ENCODE results near the gene RNF217.
"Not testable (repeated sequence)": the region's sequence is repeated elsewhere in the genome, so short reads cannot be mapped to it uniquely, and the experiment has no call there.

RNF217 gene

DNA sequence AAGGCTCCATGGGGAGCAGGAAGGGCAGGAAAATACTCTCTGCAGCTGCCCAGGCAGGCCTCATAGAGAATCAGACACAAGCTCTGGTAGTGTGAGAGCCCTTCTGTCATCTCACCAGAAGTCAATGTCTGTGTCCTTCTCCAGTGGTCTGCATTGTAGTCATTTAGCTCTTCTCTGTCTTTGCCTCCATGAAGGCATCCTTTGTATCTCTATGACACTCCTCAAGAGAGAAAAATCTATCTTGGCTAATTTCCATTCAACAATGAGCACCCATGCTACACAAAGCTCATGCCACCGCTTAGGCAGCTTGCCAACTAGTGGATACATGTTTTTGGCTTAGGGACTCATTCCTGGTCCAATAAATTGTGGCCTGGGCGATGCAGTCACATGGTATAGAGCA lies 92.1 kb downstream of the RNF217 start:
- peaks cover 7% of the 10 kb centered on the region for H3K27me3 Mint-ChIP-seq (ENCODE audit: low read depth)
- no peak overlapping the region for H3K4me3 Mint-ChIP-seq
- no peaks in the 10 kb centered on the region for H3K9me3 Mint-ChIP-seq
- H3K27ac Mint-ChIP-seq, result no peak overlapping the region
- DNase-seq (ENCODE audit: low spot score), result no peak
- H3K36me3 Mint-ChIP-seq (ENCODE audit: low read depth), result no peaks in the 10 kb centered on the region
- no peaks in the 10 kb centered on the region for H3K4me1 Mint-ChIP-seq (ENCODE audit: low read depth)

DNA sequence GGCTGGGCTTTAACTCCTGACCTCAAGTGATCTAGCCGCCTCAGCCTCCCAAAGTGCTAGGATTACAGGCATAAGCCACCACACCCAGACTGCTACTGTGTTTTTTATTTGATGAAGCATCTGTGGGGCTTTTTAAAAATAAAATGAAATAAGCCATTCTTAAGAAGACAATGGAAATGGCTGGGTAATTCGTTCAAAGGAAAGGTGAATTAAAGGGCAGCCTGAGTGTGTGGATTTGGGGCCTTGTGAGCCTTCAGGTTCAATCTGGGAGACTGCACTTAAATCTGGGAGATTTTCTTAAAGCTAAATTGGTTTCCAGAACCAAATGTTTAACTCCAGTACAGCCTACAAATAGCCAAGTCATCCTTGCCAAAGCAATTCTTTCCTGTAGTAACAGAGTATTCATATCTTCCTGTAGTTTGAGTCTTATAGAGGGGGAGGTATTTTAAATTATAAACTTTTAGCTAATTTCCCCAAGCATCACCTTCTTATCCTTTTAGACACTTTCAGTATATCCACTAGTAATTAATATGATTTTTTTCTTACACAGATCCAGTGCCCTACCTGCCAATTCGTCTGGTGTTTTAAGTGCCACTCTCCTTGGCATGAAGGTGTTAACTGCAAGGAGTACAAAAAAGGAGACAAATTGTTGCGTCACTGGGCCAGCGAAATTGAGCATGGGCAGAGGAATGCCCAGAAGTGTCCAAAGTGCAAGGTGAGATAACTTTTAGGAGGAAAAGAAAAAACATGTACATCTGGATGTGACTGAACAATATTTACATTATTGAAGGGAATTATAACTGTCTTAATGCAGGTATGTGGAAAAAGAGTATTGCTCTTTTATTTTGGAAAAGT lies 95.4 kb downstream of the RNF217 start:
- Mint-ChIP-seq H3K4me1 (ENCODE audit: low read depth) (no peaks in the 10 kb centered on the region), H3K36me3 (ENCODE audit: low read depth) (no peaks in the 10 kb centered on the region), H3K27me3 (ENCODE audit: low read depth) (peaks cover 10% of the 10 kb centered on the region), H3K27ac (no peak overlapping the region), H3K4me3 (no peak overlapping the region), H3K9me3 (no peaks in the 10 kb centered on the region)
- no peak for DNase-seq (ENCODE audit: low spot score)

DNA sequence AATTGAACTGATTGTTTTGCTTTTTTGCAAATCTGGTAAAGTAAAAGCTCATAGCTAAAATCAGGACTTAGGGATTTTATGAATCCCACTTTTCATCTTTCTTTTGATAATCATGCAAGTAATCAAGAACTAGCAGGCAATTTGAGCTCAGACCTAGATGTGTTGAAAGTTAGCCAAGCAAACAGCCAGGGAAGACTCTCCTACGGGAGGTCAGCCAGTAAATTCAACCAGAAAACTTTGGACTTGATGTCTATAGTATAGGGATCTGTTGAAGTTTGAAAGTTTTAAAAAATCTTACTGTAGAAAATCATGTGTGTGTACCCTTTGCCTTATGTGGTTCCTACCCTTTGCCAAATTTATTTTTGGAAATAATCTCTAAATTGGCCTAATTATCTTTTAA lies 96.3 kb downstream of the RNF217 start:
- Mint-ChIP-seq H3K27me3 (ENCODE audit: low read depth) (peaks cover 12% of the 10 kb centered on the region), H3K36me3 (ENCODE audit: low read depth) (no peaks in the 10 kb centered on the region), H3K9me3 (no peaks in the 10 kb centered on the region), H3K4me3 (no peak overlapping the region), H3K4me1 (ENCODE audit: low read depth) (no peaks in the 10 kb centered on the region), H3K27ac (no peak overlapping the region)
- DNase-seq (ENCODE audit: low spot score), result no peak

DNA sequence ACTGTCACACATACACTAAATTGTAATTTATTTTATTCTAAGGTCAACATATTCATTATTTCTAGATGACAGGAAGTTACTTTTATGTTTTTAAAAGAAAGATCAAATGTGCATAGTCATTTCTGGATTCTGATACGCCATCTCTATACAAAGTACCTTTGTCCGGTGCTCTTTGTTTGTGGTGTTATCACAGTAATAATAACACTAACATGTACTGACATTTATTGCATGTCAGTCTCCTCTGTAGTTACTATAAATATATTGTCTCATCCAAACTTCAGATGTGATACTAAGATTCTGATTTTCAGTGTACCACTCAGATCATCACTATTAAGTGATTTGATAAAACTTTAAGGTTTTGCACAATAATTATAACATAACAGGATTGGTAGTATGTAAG lies 101.1 kb downstream of the RNF217 start:
- no peak overlapping the region for H3K4me3 Mint-ChIP-seq
- no peaks in the 10 kb centered on the region for H3K9me3 Mint-ChIP-seq
- peaks cover 9% of the 10 kb centered on the region for H3K27me3 Mint-ChIP-seq (ENCODE audit: low read depth)

DNA sequence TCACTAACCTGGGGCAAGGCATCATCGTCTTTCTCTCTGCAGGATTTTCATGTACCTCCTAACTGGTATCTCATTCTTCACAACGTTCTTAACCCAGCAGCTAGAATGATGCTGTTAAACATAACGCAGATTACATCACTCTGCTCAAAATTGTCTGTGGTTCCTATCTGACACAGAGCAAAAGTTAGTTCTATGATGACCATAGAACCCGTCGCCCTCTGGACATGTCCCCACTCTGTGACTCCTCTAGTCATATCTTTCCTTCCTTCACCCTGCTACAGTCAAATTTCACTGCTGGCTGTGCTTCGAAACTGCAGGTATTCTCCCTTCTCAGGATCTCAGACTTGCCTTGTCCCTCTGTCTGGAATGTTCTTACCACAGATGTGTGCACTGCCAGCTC lies 103.9 kb downstream of the RNF217 start:
- H3K36me3 Mint-ChIP-seq (ENCODE audit: low read depth), result no peaks in the 10 kb centered on the region
- DNase-seq (ENCODE audit: low spot score), result no peak
- H3K27ac Mint-ChIP-seq, result no peak overlapping the region
- H3K9me3 Mint-ChIP-seq, result no peaks in the 10 kb centered on the region
- no peak overlapping the region for H3K4me3 Mint-ChIP-seq
- H3K4me1 Mint-ChIP-seq (ENCODE audit: low read depth), result no peaks in the 10 kb centered on the region
- H3K27me3 Mint-ChIP-seq (ENCODE audit: low read depth), result peaks cover 15% of the 10 kb centered on the region

More for the DNA sequence above, 101.1 kb downstream of the RNF217 start:
- H3K4me1 Mint-ChIP-seq (ENCODE audit: low read depth), result no peaks in the 10 kb centered on the region
- no peak for DNase-seq (ENCODE audit: low spot score)
- no peak overlapping the region for H3K27ac Mint-ChIP-seq
- no peaks in the 10 kb centered on the region for H3K36me3 Mint-ChIP-seq (ENCODE audit: low read depth)

DNA sequence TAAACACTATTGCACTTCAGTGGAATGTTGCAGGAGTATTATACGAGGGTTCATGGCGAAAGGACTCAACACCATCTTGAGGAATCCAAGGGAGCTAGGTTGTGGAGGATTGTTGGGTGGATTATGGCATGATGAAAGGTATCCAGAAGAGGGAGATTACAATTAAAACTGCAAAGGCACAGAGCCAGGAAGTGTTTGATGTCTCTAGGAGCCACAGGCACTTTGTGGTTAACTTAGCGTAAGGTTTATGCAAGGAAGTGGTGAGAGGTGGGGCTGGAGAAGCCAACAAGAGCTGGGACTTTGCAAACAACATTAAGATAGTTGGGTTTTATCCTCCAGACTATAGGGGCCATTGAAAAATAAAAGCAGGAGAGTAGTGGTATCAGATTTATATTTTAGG lies 104.7 kb downstream of the RNF217 start:
- H3K36me3 Mint-ChIP-seq (ENCODE audit: low read depth), result no peaks in the 10 kb centered on the region
- DNase-seq (ENCODE audit: low spot score), result peak; percentile 21
- peaks cover 12% of the 10 kb centered on the region for H3K27me3 Mint-ChIP-seq (ENCODE audit: low read depth)
- no peaks in the 10 kb centered on the region for H3K4me1 Mint-ChIP-seq (ENCODE audit: low read depth)
- no peak overlapping the region for H3K27ac Mint-ChIP-seq
- H3K9me3 Mint-ChIP-seq, result no peaks in the 10 kb centered on the region
- H3K4me3 Mint-ChIP-seq, result no peak overlapping the region

DNA sequence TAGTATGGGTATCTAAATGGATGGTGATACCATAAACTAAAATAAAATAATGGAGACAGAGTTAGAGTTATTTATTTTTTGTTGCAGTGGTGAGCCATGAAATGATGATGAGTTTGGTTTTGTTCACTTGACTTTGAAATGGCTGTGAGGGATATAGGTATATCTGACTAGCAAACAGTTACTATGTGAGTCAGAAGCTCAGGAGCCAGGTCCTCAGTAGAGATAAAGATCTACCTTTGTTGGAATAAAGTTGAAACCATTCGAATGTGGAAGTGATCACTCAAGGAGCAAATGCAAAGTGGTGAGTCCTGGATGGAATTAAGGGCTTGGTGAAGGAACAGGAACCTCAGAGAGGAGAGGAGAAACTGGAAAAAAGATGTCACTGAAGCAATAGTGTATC lies 105.3 kb downstream of the RNF217 start:
- Mint-ChIP-seq H3K27ac (no peak overlapping the region), H3K4me3 (no peak overlapping the region), H3K27me3 (ENCODE audit: low read depth) (peaks cover 12% of the 10 kb centered on the region), H3K9me3 (no peaks in the 10 kb centered on the region), H3K4me1 (ENCODE audit: low read depth) (no peaks in the 10 kb centered on the region), H3K36me3 (ENCODE audit: low read depth) (no peaks in the 10 kb centered on the region)
- no peak for DNase-seq (ENCODE audit: low spot score)

DNA sequence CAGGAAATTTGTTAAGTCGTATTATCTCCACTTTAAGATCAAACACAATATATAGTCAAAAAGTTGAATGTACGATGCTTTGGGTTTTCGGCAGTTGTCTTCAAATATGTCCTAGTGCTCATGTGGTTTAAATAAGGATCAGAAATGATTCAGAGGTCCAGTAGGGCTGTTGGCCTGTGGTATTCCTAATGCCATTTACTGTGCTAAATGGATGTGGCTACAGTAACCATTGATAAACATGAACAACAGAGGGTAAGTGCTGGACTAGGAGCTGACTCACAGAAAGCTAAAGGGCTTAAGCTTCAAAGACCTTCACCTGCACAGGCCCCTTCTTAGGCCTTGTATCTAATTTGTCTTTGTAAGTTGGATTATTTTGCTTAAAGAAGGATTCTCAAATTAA lies 110.8 kb downstream of the RNF217 start:
- Mint-ChIP-seq H3K27me3 (ENCODE audit: low read depth) (peaks cover 15% of the 10 kb centered on the region), H3K9me3 (no peaks in the 10 kb centered on the region), H3K36me3 (ENCODE audit: low read depth) (no peaks in the 10 kb centered on the region), H3K4me1 (ENCODE audit: low read depth) (no peaks in the 10 kb centered on the region), H3K27ac (no peak overlapping the region), H3K4me3 (no peak overlapping the region)
- DNase-seq (ENCODE audit: low spot score), result no peak

DNA sequence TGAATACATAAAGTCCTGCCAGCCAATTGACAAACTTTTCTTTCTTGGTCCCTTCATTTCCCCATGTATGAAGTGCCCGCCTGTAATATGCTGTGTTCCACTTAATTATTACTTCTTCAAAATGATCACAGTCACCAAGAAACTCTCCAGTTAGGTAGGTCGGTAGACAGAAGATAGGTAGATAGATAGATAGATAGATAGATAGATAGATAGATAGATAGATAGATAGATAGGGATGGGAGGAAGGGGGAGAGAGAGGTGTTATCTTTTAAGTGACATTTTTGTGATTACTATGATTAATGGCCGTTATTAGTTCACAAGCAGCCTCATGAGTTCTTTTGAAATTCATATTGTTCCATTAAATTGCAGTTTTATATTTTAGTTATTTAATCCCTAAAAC lies 111.9 kb downstream of the RNF217 start:
- Mint-ChIP-seq H3K36me3 (ENCODE audit: low read depth) (no peaks in the 10 kb centered on the region), H3K4me1 (ENCODE audit: low read depth) (no peaks in the 10 kb centered on the region), H3K27me3 (ENCODE audit: low read depth) (peaks cover 15% of the 10 kb centered on the region), H3K27ac (no peak overlapping the region), H3K4me3 (no peak overlapping the region), H3K9me3 (no peaks in the 10 kb centered on the region)
- no peak for DNase-seq (ENCODE audit: low spot score)

DNA sequence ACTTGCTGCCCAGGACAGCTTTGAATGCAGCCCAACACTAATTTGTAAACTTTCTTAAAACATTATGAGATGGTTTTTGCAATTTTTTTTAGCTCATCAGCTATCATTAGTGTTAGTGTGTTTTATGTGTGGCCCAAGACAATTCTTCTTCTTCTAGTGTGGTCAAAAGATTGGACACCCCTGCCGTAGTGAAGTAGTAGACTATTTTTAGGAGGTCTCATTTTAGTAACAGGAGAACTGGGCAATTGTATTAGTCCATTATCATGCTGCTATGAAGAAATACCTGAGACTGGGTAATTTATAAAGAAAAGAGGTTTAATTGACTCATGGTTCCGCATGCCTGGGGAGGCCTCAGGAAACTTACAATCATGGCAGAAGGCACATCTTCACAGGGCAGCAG lies 112.8 kb downstream of the RNF217 start:
- not testable (repeated sequence) for H3K4me3 Mint-ChIP-seq

DNA sequence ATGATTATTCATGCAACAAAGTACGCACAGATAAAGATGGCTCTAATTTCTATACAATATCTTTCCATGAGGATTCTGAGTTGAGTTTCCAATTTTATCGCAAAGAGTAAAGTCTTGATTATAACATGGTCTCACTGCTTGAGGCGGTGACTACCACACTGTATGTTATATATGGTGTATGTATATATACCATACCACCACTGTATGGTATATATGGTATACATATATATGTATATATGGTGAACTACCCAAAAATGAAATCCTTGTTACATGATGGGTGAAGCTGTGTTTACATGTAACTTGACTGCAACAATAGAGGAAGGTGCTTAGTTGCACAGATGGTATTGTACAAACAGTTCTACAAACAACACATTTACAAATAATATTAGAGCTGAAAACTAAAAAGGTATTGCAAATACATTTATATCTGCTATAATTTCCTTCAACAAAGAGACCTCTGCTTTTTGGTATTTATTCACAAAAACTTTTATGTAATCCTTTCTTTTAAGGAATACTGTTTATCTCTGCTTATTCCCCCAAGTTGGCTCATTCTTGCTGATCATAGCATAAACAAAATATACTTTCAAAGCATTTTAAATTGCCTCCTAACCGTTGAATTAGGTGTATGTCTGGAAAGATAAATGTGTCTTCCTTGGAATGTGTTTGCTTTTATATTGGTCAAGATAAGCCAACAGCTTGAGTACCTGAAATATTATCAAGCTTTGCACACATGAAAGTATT lies 113.7 kb downstream of the RNF217 start:
- peaks cover 6% of the 10 kb centered on the region for H3K27me3 Mint-ChIP-seq (ENCODE audit: low read depth)
- H3K4me3 Mint-ChIP-seq, result no peak overlapping the region
- no peak for DNase-seq (ENCODE audit: low spot score)
- no peaks in the 10 kb centered on the region for H3K36me3 Mint-ChIP-seq (ENCODE audit: low read depth)
- no peaks in the 10 kb centered on the region for H3K4me1 Mint-ChIP-seq (ENCODE audit: low read depth)
- H3K27ac Mint-ChIP-seq, result no peak overlapping the region
- H3K9me3 Mint-ChIP-seq, result no peaks in the 10 kb centered on the region

More for the DNA sequence above, 112.8 kb downstream of the RNF217 start:
- not testable (repeated sequence) for H3K36me3 Mint-ChIP-seq (ENCODE audit: low read depth); H3K9me3 Mint-ChIP-seq; H3K4me1 Mint-ChIP-seq (ENCODE audit: low read depth); H3K27ac Mint-ChIP-seq; DNase-seq (ENCODE audit: low spot score)
- peaks cover 12% of the 10 kb centered on the region for H3K27me3 Mint-ChIP-seq (ENCODE audit: low read depth)

DNA sequence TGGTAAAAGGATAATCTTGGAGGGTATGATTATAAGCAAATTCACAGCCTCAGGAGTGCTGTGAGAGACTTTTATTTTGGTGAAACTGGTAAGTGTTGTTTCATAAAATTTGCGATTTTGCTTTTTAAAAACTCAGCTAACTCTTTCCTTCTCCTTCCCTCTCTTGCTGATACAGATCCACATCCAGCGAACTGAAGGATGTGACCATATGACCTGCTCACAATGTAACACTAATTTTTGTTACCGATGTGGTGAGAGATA lies 114.2 kb downstream of the RNF217 start:
- H3K9me3 Mint-ChIP-seq, result no peaks in the 10 kb centered on the region
- peaks cover 8% of the 10 kb centered on the region for H3K27me3 Mint-ChIP-seq (ENCODE audit: low read depth)
- no peaks in the 10 kb centered on the region for H3K4me1 Mint-ChIP-seq (ENCODE audit: low read depth)
- H3K27ac Mint-ChIP-seq, result no peak overlapping the region
- no peaks in the 10 kb centered on the region for H3K36me3 Mint-ChIP-seq (ENCODE audit: low read depth)
- no peak for DNase-seq (ENCODE audit: low spot score)
- H3K4me3 Mint-ChIP-seq, result no peak overlapping the region

DNA sequence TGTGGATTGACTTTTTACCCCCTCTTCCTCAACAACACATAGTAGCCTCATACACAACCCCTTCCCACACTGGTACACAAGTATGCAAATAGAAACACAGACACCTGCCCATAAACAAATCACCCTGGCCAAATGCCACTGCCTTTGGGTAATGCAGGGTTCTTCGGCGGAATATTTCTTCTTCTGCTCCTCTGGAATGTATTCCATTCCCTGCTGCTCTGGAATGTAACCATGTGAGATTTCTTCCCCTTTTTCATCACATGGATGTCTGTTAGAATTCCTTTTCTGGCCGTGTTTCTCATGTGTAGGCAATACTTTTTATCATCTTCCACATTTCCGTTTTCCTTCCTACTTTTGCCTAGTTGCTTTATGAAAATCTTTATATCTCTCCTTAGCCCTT lies 115.2 kb downstream of the RNF217 start:
- no peak for DNase-seq (ENCODE audit: low spot score)
- H3K36me3 Mint-ChIP-seq (ENCODE audit: low read depth), result no peaks in the 10 kb centered on the region
- H3K4me3 Mint-ChIP-seq, result no peak overlapping the region
- H3K9me3 Mint-ChIP-seq, result no peaks in the 10 kb centered on the region
- peaks cover 9% of the 10 kb centered on the region for H3K27me3 Mint-ChIP-seq (ENCODE audit: low read depth)
- no peak overlapping the region for H3K27ac Mint-ChIP-seq
- H3K4me1 Mint-ChIP-seq (ENCODE audit: low read depth), result no peaks in the 10 kb centered on the region

DNA sequence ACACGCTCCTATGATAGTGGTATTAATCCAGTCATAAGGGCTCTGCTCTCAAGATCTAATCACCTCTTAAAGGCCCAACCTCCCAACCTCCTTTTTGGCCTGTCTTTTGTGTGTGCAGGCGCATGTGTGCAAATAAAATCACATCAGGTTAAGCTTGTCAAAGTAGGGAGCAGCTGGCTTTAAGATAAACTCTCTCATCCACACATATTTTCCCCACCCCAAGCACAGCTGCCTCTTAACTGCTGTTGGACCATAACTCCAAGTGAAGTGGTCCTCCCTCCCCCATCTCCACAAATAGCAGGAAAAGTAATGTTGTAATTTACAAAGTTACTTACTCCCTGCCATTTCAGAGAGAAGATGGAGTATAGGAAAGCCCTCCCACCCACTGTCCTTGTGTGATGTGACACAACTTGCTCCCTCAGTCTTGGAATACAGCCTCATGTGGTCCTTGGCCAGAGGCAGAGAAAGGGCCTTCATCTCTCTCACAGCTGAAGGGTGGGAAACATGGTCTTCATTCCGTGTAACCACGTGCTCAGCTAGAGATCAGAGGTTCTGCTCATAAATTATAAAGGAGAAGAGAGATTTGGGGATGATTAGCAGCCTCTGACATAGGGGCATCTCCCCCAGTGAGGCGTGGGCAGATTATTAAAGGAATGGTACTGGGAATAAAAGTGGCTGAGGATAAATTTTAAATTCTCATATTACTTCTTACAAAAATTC lies 116.5 kb downstream of the RNF217 start:
- Mint-ChIP-seq H3K9me3 (no peaks in the 10 kb centered on the region), H3K27me3 (ENCODE audit: low read depth) (peaks cover 11% of the 10 kb centered on the region), H3K36me3 (ENCODE audit: low read depth) (no peaks in the 10 kb centered on the region), H3K4me1 (ENCODE audit: low read depth) (peaks cover 5% of the 10 kb centered on the region), H3K27ac (no peak overlapping the region), H3K4me3 (no peak overlapping the region)
- no peak for DNase-seq (ENCODE audit: low spot score)
